H1 (cell line): ENCODE data around the gene CRELD1. TPM values are rescaled to one million over a fixed set of nuclear protein-coding genes. Genes with fewer than 3 reads are reported as not detected.

ENCODE experiments used
- CTCF ChIA-PET: fragments of 300-600 bp; sonication (Branson Sonifier 250); formaldehyde crosslinking; loops from one replicate; lab custom pipeline; 2021; ENCODE audit not compliant: partially characterized antibody; lab: Charles Lee
- POLR2A ChIA-PET: fragments of 300-600 bp; sonication (Branson Sonifier 250); formaldehyde crosslinking; loops from one replicate; lab custom pipeline; 2021; ENCODE audit warnings: inconsistent platforms; ENCODE audit not compliant: partially characterized antibody; lab: Charles Lee
- DNase-seq, 2 experiments: peaks; one replicate each; pipeline versions ENCODE4 v3.0.0 to v3.0.0-alpha.2; 2010 to 2022; ENCODE audit warnings: low spot score in 2 of 2, low read depth in 1 of 2, mixed read lengths in 1 of 2
- FAIRE-seq: peaks from 2 replicates; lab custom pipeline; 2011; peaks lifted over from hg19 to GRCh38; lab: Jason Lieb, UNC
- H2AFZ ChIP-seq: 2 replicates; pipeline ENCODE4 v1.8.1; 2012; ENCODE audit warnings: low read length, inconsistent platforms
- H2AK5ac ChIP-seq: 2 replicates; pipeline ENCODE4 v1.6.1; 2013; ENCODE audit warnings: low read depth, low read length
- H2BK120ac ChIP-seq: replicated peaks from 2 replicates; pipeline ENCODE3; 2013; ENCODE audit warnings: low read depth, low read length, inconsistent platforms
- H2BK12ac ChIP-seq: 2 replicates; pipeline ENCODE4 v1.6.1; 2013; ENCODE audit warnings: low read depth, low read length
- H2BK15ac ChIP-seq: 2 replicates; pipeline ENCODE4 v1.6.1; 2013; ENCODE audit warnings: low read length
- H2BK20ac ChIP-seq: 2 replicates; pipeline ENCODE4 v1.6.1; 2013; ENCODE audit warnings: low read length
- H2BK5ac ChIP-seq: 2 replicates; pipeline ENCODE4 v1.6.1; 2013; ENCODE audit warnings: low read depth, low read length
- H3K14ac ChIP-seq: 2 replicates; pipeline ENCODE4 v1.6.1; 2013; ENCODE audit warnings: inconsistent platforms; ENCODE audit not compliant: insufficient read length
- H3K18ac ChIP-seq: 2 replicates; pipeline ENCODE4 v1.6.1; 2013; ENCODE audit warnings: low read length; ENCODE audit errors: extremely low read depth
- H3K23ac ChIP-seq: 2 replicates; pipeline ENCODE4 v1.6.1; 2013; ENCODE audit warnings: inconsistent platforms; ENCODE audit not compliant: insufficient read length
- H3K23me2 ChIP-seq: 2 replicates; pipeline ENCODE4 v1.6.1; 2013; ENCODE audit warnings: low read depth, low read length
- H3K27ac ChIP-seq: 2 replicates; pipeline ENCODE4 v1.6.1; 2011; ENCODE audit warnings: low read depth, low read length, inconsistent platforms
- H3K27me3 ChIP-seq, 4 experiments: replicated peaks in 1 of 4; 1 replicate in 1 of 4; 2 replicates in 3 of 4; pipeline versions ENCODE4 v1.6.1 to v1.8.1; 2011 to 2013; ENCODE audit warnings: low read length in 3 of 4, mild to moderate bottlenecking in 3 of 4, inconsistent platforms in 2 of 4, mixed read lengths in 2 of 4, moderate library complexity in 1 of 4; ENCODE audit not compliant: control insufficient read depth in 3 of 4, insufficient read depth in 3 of 4; ENCODE audit errors: extremely low read depth in 1 of 4
- H3K36me3 ChIP-seq, 4 experiments: 2 replicates each; pipeline versions ENCODE4 v1.6.1 to v1.8.1; 2011 to 2013; ENCODE audit warnings: mild to moderate bottlenecking in 4 of 4, low read length in 3 of 4, moderate library complexity in 2 of 4, control low read depth in 1 of 4, inconsistent platforms in 1 of 4; ENCODE audit not compliant: insufficient read depth in 4 of 4, control insufficient read depth in 2 of 4
- H3K4ac ChIP-seq: replicated peaks from 2 replicates; pipeline ENCODE3; 2013; ENCODE audit warnings: low read length, low read depth, mixed read lengths, inconsistent platforms; ENCODE audit not compliant: insufficient read length
- H3K4me1 ChIP-seq, 4 experiments: replicated peaks in 1 of 4; 1 replicate in 1 of 4; 2 replicates in 3 of 4; pipeline versions ENCODE4 v1.6.1 to v1.8.1; 2011 to 2013; ENCODE audit warnings: low read length in 3 of 4, inconsistent platforms in 2 of 4, mixed read lengths in 1 of 4; ENCODE audit not compliant: insufficient read depth in 4 of 4, control insufficient read depth in 3 of 4
- H3K4me2 ChIP-seq, 2 experiments: 2 replicates each; pipeline versions ENCODE4 v1.6.1 to v1.8.1; 2011 to 2013; ENCODE audit warnings: low read depth in 2 of 2, low read length in 2 of 2, control low read depth in 1 of 2, inconsistent platforms in 1 of 2, mild to moderate bottlenecking in 1 of 2; ENCODE audit not compliant: insufficient read depth in 1 of 2
- H3K4me3 ChIP-seq, 4 experiments: fragments of 200-600, 300-600 bp in 1 of 4; sonication (generic), shearing (Covaris generic), sonication (Bioruptor Twin) in 1 of 4; 2 replicates each; pipeline versions ENCODE4 v1.5.1 to v1.8.1; 2011 to 2016; ENCODE audit warnings: low read length in 4 of 4, low read depth in 3 of 4, control low read depth in 2 of 4, inconsistent platforms in 2 of 4, mild to moderate bottlenecking in 2 of 4, mixed read lengths in 1 of 4, moderate library complexity in 1 of 4; ENCODE audit not compliant: insufficient read depth in 2 of 4; ENCODE audit errors: extremely low read depth in 1 of 4
- H3K56ac ChIP-seq: replicated peaks from 2 replicates; pipeline ENCODE3; 2013; ENCODE audit warnings: low read depth, mild to moderate bottlenecking, mixed read lengths, low read length, inconsistent platforms; ENCODE audit not compliant: insufficient read length
- H3K79me1 ChIP-seq: 2 replicates; pipeline ENCODE4 v1.6.1; 2013; ENCODE audit warnings: low read depth, low read length, control low read depth
- H3K79me2 ChIP-seq, 2 experiments: 2 replicates each; pipeline versions ENCODE4 v1.6.1 to v1.8.1; 2012 to 2013; ENCODE audit warnings: low read length in 2 of 2, mild to moderate bottlenecking in 2 of 2, inconsistent platforms in 1 of 2; ENCODE audit not compliant: insufficient read depth in 2 of 2, control insufficient read depth in 1 of 2
- H3K9ac ChIP-seq, 4 experiments: replicated peaks in 1 of 4; 1 replicate in 1 of 4; 2 replicates in 3 of 4; pipeline versions ENCODE4 v1.6.1 to v1.8.1; 2011 to 2013; ENCODE audit warnings: low read depth in 3 of 4, low read length in 3 of 4, control low read depth in 2 of 4, mild to moderate bottlenecking in 2 of 4, moderate library complexity in 2 of 4, inconsistent platforms in 1 of 4; ENCODE audit errors: extremely low read depth in 1 of 4
- H3K9me3 ChIP-seq, 2 experiments: 2 replicates each; pipeline versions ENCODE4 v1.6.1 to v1.8.1; 2012 to 2013; ENCODE audit warnings: mild to moderate bottlenecking in 2 of 2, moderate library complexity in 2 of 2, control low read depth in 1 of 2, inconsistent platforms in 1 of 2, low read depth in 1 of 2, low read length in 1 of 2, mixed read lengths in 1 of 2; ENCODE audit not compliant: insufficient read depth in 2 of 2
- H4K20me1 ChIP-seq, 2 experiments: replicated peaks in 1 of 2; 2 replicates each; pipeline versions ENCODE3 to v1.8.1; 2011 to 2013; ENCODE audit warnings: inconsistent platforms in 2 of 2, low read length in 2 of 2, mild to moderate bottlenecking in 1 of 2; ENCODE audit not compliant: insufficient read depth in 2 of 2, control insufficient read depth in 1 of 2
- H4K5ac ChIP-seq: 2 replicates; pipeline ENCODE4 v1.6.1; 2013; ENCODE audit warnings: low read length, low read depth, mixed read lengths, inconsistent platforms; ENCODE audit not compliant: insufficient read length
- H4K8ac ChIP-seq: 2 replicates; pipeline ENCODE4 v1.8.0; 2013; ENCODE audit warnings: mild to moderate bottlenecking, moderate library complexity, low read length, inconsistent platforms; ENCODE audit not compliant: insufficient read depth; ENCODE audit errors: extremely low read depth
- H4K91ac ChIP-seq: replicated peaks from 2 replicates; pipeline ENCODE3; 2013; ENCODE audit warnings: low read length, mixed read lengths, inconsistent platforms; ENCODE audit not compliant: insufficient read length
- CBX5 ChIP-seq: fragments of 300-800, 300-1000 bp; sonication (generic); IDR thresholded peaks from 2 replicates; pipeline ENCODE4 v1.7.1; 2016; ENCODE audit warnings: antibody characterized with exemption, low read length, low read depth
- E2F6 ChIP-seq: IDR thresholded peaks from 2 replicates; pipeline ENCODE4 v1.6.1; 2012; ENCODE audit warnings: inconsistent platforms
- EP300 ChIP-seq, 2 experiments: IDR thresholded peaks; 1 replicate in 1 of 2; 2 replicates in 1 of 2; pipeline ENCODE4 v1.6.1; 2011 to 2012; ENCODE audit warnings: low read depth in 2 of 2, low read length in 2 of 2, mild to moderate bottlenecking in 2 of 2, borderline replicate concordance in 1 of 2, inconsistent platforms in 1 of 2, moderate library complexity in 1 of 2
- JUND ChIP-seq: IDR thresholded peaks from 2 replicates; pipeline ENCODE4 v1.6.1; 2011; ENCODE audit warnings: mild to moderate bottlenecking, improper control_type of control experiment, low read length
- KDM4A ChIP-seq: IDR thresholded peaks from one replicate; pipeline ENCODE4 v1.7.1; 2012; ENCODE audit warnings: low read depth, mild to moderate bottlenecking, moderate library complexity, low read length, inconsistent platforms; ENCODE audit not compliant: severe bottlenecking
- POLR2AphosphoS5 ChIP-seq: IDR thresholded peaks from 2 replicates; pipeline ENCODE4 v1.6.1; 2011; ENCODE audit warnings: low read depth, low read length
- RBBP5 ChIP-seq: IDR thresholded peaks from 2 replicates; pipeline ENCODE4 v1.7.1; 2012; ENCODE audit warnings: low read depth, mild to moderate bottlenecking, inconsistent platforms, low read length, moderate library complexity, borderline replicate concordance
- TAF1 ChIP-seq: IDR thresholded peaks from 2 replicates; pipeline ENCODE4 v1.6.1; 2011; ENCODE audit warnings: mild to moderate bottlenecking, low read depth, low read length
- TCF12 ChIP-seq: IDR thresholded peaks from 2 replicates; pipeline ENCODE4 v1.6.1; 2011; ENCODE audit warnings: low read depth, mild to moderate bottlenecking, low read length
- WGBS, 2 experiments: shearing (Covaris generic) in 1 of 2; methylation state at CpG; one replicate each; pipeline versions ENCODE4 v1.1.6 to v1.1.7; 2013 to 2015; ENCODE audit warnings: low lambda C conversion rate in 2 of 2, mixed read lengths in 2 of 2, inconsistent platforms in 1 of 2, low coverage in 1 of 2, missing lambda C conversion rate in 1 of 2; ENCODE audit not compliant: insufficient replicate concordance in 2 of 2, insufficient coverage in 1 of 2, insufficient read length in 1 of 2; ENCODE audit errors: extremely low coverage in 1 of 2, missing lambda C conversion rate in 1 of 2; 5-methylcytosine and 5-hydroxymethylcytosine counted together
- polyA plus RNA-seq, 7 experiments: library from polyadenylated mRNA; depleted of rRNA in 3 of 7; stranded (reverse) in 5 of 7; unstranded in 2 of 7; fragments of >200 nt in 5 of 7; fragments of 200-250 nt in 2 of 7; gene quantifications; 1 replicate in 5 of 7; 2 replicates in 1 of 7; 4 replicates in 1 of 7; pipeline versions ENCODE4 v1.2.1 to v1.2.3, GENCODE V29; 2011 to 2013; ENCODE audit warnings: missing spikeins in 2 of 7, mixed read lengths in 2 of 7
- total RNA-seq: library from RNA; stranded (reverse); fragmentation: NEBNext Ultra II Directional; extraction: Animal tissue kit (Norgen Biotek cat#: 25700); gene quantifications from 2 replicates; pipeline ENCODE4 v1.2.1, GENCODE V29; 2021

Gene CRELD1
- total and polyA plus RNA-seq, 2 of the 8 experiments (the other 6 are each of a cell fraction or from before 2014, with no cell fraction given) = 12.9 to 15.1 TPM

DNA sequence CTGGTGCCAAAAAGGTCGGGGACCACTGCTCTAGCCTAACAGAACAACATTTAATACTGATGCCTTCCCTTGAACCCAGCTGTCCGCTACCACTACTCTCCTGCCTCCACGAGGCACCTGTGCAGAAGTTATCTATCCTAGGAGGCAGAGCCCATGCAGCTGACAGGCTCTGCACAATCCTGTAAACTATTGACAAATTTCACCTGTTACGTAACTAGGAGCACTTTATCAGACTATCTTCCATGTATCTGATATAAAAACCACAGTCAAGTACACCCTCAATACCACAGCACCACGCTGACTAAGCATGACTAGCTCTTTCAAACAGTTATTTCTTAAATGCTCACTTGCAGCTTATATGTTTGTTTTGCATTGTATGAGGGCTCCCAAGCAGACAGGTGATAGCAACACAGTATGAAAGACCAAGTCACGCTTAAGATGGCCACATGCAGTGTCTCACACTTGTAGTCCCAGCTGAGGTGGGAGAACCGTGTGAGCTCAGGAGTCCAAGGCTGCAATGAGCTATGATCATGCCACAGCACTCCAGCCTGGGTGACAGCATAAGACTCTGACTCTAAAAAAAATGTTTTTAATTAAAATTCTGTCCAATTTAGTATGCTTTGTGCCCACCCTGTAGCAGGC lies 21.2 kb upstream of the CRELD1 start:
- Histone ChIP-seq H3K4me3 (no peak overlapping the region), H2BK20ac (no peak overlapping the region), H2AFZ (no peak overlapping the region), H3K4me2 (no peak overlapping the region), H2BK15ac (no peak overlapping the region), H3K23me2 (peaks cover 10% of the 10 kb centered on the region; the same call in 1 of the 2 replicates), H3K36me3 (no peaks in the 10 kb centered on the region), H2BK120ac (no peak overlapping the region), H3K79me2 (no peaks in the 10 kb centered on the region), H4K20me1 (no peaks in the 10 kb centered on the region), H4K5ac (no peak overlapping the region), H3K56ac (no peak overlapping the region), H3K9ac (no peak overlapping the region), H3K9me3 (peaks cover 0 to 6% of the 10 kb centered on the region in 2 experiments; a peak in 2 of 4 replicates), H2AK5ac (no peak overlapping the region), H4K91ac (no peak overlapping the region), H2BK5ac (no peak overlapping the region), H3K14ac (no peak overlapping the region), H3K4me1 (peaks cover 0 to 19% (median 17%) of the 10 kb centered on the region in 4 experiments; a peak in 6 of 7 replicates), H3K18ac (no peak overlapping the region), H2BK12ac (no peak overlapping the region), H3K23ac (no peak overlapping the region), H3K27me3 (peaks cover 0 to 18% (median 10%) of the 10 kb centered on the region in 4 experiments; a peak in 5 of 7 replicates), H3K79me1 (no peaks in the 10 kb centered on the region), H3K4ac (no peak overlapping the region), H3K27ac (no peak overlapping the region), H4K8ac (no peak overlapping the region)
- DNase-seq (no peak), FAIRE-seq (no peak)
- ChIA-PET CTCF (interaction anchor here (0.7 to 9.1 kb wide), 7 partner anchors 18 to 105 kb away, joined by 3 to 76 read pairs (median 4); partner anchors contain the start of gene CRELD1), POLR2A (interaction anchor here (0.5 to 5.5 kb wide), 5 partner anchors 7 to 104 kb away, joined by 3 to 43 read pairs (median 3); partner anchors contain the start of gene IL17RE)
- no peak for TF ChIP-seq RBBP5
- TF ChIP-seq TCF12 = no peak
- TF ChIP-seq CBX5 = no peak
- TF ChIP-seq JUND = no peak
- no peak for TF ChIP-seq POLR2AphosphoS5
- TF ChIP-seq TAF1 = no peak
- no peak for TF ChIP-seq KDM4A
- TF ChIP-seq E2F6 = no peak
- no peak for TF ChIP-seq EP300 (IDR thresholded peaks at IDR 0.05; ENCODE audit: borderline replicate concordance in 1 of 2, low read depth in 2 of 2, low read length in 2 of 2)
- WGBS, 2 experiments = 90% methylated on average over 7 of the region's 7 CpGs; no CpG with 5 or more reads in 1 of the 2 experiments
